HG03045 (cell line): Measurements from ENCODE around the gene COMMD7.

Experiments
- ATAC-seq: cut with Tn5 transposase; IDR thresholded peaks from one replicate; pipeline ENCODE4 v1.9.1; 2021; ENCODE audit warnings: mild to moderate bottlenecking, moderate library complexity; ENCODE audit not compliant: unreplicated experiment

COMMD7 gene

GRCh38 chr20:32743237-32744112 lies at the start of gene COMMD7:
COMMD7 (minus strand) TSS chr20:32743467; CDS start chr20:32743391, 76 bp downstream.
- ATAC-seq, result peak; percentile 58

DNA sequence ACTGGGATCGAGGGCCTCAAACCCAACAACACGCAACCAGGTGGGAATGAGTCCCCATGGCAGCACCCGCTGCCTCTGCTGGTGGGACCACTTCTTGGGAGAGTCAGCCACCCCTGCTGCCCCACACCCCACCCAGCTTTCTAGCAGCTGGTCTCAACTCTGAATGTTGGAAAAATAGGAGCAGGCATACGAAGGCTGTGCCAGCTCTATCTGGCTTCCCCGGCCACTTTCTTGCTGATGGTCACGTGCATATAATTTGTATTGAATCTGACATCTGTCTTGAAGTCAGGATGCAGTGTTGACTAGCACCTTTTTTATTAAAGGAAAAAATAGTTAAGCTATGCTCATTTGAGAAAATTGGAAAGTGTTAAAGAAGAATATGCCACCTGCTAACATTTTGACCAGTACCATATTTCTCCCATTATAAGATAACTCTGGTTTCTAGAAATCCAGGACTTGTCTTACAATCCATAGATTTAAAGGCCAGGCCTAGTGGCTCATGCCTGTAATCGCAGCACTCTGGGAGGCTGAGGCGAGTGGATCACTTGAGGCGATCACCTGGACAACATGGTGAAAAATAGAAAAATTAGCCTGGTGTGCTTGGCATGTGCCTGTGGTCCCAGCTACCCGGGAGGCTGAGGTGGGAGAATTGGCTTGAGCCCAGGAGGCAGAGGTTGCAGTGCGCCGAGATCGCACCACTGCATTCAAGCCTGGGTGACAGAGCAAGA lies 49.6 kb upstream of the COMMD7 start:
- ATAC-seq, result no peak

- no peak for ATAC-seq
Observed at GRCh38 chr20:32792316-32792715, 49.0 kb upstream of the COMMD7 start.

DNA sequence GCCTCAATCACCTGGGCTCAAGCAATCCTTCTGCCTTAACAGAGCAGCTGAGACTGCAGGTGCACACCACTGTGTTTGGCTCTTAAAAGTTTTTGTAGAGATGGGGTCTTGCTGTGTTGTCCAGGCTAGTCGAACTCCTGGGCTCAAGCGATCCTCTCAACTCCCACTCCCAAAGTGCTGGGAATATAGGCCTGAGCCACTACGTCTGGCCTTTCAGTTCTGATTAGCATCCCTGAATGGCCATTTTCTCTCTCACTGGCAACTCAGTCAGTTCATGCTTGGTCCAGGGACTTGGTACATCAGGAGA lies 47.4 kb upstream of the COMMD7 start:
- no peak for ATAC-seq

DNA sequence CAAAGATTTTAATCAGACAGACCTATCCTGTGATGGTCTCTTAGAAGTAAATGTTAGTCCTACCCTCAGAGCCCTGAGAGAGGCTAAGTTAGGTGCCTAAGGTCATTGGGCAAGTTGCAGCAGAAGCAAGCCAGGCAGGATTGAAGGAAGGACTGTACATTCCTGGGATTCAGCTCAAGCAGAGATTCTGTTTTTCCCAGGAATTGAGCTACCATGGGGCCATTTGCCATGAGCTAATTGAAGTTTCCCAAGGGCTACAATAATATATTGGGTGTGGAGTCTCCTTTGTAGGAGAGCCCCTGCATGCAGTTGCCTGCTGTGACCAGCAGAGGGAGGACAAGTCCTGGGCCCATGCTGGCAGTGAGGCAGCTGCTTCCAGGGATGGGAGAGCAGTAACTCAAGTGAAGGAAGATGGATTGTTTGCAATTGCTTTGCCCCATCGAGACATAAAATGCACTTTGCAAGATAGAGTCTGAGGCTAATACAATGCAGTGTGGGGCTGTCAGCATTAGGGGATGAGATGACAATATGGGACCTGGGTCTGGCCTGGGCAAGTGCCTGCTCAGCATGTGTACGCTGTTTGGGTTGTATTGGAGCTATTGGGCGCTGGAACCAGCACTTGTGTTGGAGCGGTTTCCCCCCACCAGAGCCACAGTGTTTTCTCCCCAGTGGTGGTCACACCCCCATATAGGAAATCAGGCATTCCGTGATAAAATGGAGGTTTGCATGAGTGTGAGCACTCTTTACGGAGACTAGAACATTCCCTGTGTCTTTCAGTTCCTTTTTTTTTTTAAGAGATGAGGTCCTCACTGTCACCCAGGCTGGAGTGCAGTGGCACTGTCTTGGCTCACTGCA lies 46.9 kb upstream of the COMMD7 start:
- ATAC-seq, result no peak

DNA sequence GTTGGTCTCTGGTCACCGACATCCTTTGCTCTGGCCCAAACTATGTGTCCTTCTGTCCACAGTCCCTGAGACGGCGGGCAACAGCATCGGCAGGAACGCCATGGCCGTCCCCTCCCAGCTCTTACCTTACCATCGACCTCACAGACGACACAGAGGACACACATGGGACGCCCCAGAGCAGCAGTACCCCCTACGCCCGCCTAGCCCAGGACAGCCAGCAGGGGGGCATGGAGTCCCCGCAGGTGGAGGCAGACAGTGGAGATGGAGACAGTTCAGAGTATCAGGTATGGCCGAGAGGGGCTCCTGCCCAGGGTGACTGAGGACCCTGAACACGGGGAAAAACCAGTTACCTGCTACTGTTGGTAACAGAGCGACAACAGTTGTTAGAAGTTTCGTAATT lies 43.9 kb upstream of the COMMD7 start:
- no peak for ATAC-seq

DNA sequence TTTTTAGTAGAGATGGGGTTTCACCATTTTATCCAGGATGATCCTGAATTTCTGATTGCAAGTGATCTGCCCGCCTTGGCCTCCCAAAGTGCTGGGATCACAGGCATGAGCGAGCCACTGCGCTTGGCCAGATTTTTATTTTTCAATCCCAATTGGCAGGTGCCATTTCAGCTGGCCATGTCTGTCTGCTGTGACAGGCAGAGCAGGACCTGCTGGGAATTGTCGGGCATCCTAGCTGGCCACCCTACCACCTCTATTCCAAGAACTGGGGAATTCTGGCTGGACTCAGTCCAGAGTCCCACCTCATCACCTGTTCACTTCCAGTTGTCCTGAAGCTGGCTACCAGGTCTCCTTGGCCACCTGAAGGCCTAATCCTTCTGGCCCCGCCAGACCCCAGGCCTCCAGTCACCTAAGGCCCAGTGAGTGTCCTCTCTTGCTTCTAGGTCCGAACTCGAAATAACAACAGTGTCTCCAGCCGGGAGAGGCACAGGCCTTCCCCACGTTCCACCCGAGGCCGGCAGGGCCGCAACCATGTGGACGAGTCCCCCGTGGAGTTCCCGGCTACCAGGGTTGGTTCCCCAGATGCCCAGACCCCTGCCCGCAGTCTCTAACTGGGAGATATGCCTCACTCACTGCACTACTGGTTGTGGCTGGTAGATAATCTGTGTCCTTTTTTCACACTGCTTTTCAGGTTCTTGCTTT lies 42.9 kb upstream of the COMMD7 start:
- ATAC-seq, result no peak

GRCh38 chr20:32784369-32785080 lies 41.3 kb upstream of the COMMD7 start:
- no peak for ATAC-seq

- no peak for ATAC-seq
Observed at GRCh38 chr20:32780749-32781655, 37.7 kb upstream of the COMMD7 start.

DNA sequence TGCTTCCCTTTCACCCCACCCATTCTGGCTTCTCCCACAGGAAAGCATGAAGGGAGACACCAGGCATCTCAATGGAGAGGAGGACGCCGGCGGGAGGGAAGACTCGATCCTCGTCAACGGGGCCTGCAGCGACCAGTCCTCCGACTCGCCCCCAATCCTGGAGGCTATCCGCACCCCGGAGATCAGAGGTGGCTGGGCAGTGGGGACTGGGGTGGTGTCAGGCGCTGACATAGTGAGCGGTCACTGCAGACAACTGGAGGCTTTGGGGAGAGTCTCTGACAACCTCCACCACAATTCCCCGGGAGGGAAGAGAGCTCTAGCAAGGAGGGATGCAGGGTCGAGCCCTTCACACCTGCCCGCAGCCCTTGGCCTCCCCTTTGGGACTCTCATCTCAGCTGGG lies 37.0 kb upstream of the COMMD7 start:
- no peak for ATAC-seq

GRCh38 chr20:32779500-32780211 lies 36.4 kb upstream of the COMMD7 start:
- ATAC-seq, result no peak

DNA sequence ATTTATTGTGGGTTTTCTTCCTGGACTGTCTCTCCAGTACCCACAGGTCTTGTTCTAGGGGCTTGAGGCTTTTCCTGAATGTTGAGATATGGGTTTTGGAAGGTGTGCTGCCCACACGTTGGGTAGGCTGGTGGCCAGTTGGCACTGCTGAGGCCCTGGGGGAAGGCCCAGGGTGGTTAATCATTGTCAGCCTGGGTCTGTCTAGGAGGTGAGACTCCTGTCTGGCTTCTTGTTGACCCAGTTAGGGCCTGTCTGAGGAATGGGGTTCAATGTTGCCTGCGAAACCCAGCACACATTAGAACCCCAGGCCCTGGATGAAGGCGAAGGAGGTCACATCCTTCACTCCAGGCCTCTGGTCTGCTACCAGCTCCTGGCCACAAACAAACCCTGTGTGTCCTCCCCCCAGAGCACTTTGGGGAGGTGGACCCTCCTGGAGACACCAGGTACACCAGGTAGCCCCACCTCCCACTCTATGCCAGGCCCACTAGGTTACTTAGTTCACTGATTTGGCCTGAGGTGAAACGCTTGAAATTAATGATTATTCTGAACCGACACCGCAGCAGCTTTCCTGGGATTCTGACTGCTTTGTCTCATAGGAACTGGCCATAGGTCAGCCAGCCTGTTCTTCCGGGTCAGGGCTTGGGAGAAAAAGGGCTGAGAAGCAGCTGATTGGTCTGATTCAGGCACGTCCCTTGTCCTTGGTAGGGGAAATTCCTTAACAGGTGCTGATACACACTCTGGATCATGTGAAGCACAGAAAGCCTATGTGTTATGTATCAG lies 34.1 kb upstream of the COMMD7 start:
- no peak for ATAC-seq

GRCh38 chr20:32775336-32775991 lies 32.2 kb upstream of the COMMD7 start:
- ATAC-seq, result no peak

- ATAC-seq, result no peak
Observed at GRCh38 chr20:32773855-32774254, 30.6 kb upstream of the COMMD7 start.

GRCh38 chr20:32773223-32773622 lies 30.0 kb upstream of the COMMD7 start:
- no peak for ATAC-seq

- ATAC-seq, result no peak
Observed at GRCh38 chr20:32772046-32772445, 28.8 kb upstream of the COMMD7 start.
